ENCODE results near the gene TIGD1. TPM values are rescaled to one million over a fixed set of nuclear protein-coding genes. Genes with fewer than 3 reads are reported as not detected.

The TIGD1 gene
- total RNA-seq, 1 experiment from 2014 or later = 5.1 TPM

- no TSS peak for BruUV-seq (replicated peaks)
- ATAC-seq (no peak), DNase-seq (ENCODE audit: low read depth, low spot score) (no peak)
- ChIA-PET CTCF (no interaction called here), POLR2A (no interaction called here)
- Histone ChIP-seq H3K27me3 (ENCODE audit: control insufficient read depth, insufficient read depth, low read length) (no peaks in the 10 kb centered on the region), H3K4me1 (ENCODE audit: control insufficient read depth, insufficient read depth, low read length) (no peaks in the 10 kb centered on the region), H3K36me3 (ENCODE audit: control insufficient read depth, insufficient read depth, low read length) (no peaks in the 10 kb centered on the region), H3K9me3 (ENCODE audit: control insufficient read depth, insufficient read depth, low read depth, low read length) (no peaks in the 10 kb centered on the region), H3K27ac (ENCODE audit: low read length) (no peak overlapping the region), H3K4me3 (ENCODE audit: low read depth in 2 of 2, low read length in 2 of 2) (no peak overlapping the region)
- in situ Hi-C loops (cut with HindIII; ENCODE audit: low pct_unique_long_range_greater_than_20kb, low sequenced_read_pairs) = no loop called here
- TF ChIP-seq CTCF (IDR thresholded peaks at IDR 0.05) (no peak), SIN3A (IDR thresholded peaks at IDR 0.05; ENCODE audit: borderline replicate concordance, insufficient read depth, low read depth, low read length) (no peak), POLR2AphosphoS5 (IDR thresholded peaks at IDR 0.05; ENCODE audit: low read depth, low read length) (no peak), TCF7L2 (IDR thresholded peaks at IDR 0.05; ENCODE audit: low read depth, low read length) (no peak)
- TF ChIP-seq, protein P1, sequence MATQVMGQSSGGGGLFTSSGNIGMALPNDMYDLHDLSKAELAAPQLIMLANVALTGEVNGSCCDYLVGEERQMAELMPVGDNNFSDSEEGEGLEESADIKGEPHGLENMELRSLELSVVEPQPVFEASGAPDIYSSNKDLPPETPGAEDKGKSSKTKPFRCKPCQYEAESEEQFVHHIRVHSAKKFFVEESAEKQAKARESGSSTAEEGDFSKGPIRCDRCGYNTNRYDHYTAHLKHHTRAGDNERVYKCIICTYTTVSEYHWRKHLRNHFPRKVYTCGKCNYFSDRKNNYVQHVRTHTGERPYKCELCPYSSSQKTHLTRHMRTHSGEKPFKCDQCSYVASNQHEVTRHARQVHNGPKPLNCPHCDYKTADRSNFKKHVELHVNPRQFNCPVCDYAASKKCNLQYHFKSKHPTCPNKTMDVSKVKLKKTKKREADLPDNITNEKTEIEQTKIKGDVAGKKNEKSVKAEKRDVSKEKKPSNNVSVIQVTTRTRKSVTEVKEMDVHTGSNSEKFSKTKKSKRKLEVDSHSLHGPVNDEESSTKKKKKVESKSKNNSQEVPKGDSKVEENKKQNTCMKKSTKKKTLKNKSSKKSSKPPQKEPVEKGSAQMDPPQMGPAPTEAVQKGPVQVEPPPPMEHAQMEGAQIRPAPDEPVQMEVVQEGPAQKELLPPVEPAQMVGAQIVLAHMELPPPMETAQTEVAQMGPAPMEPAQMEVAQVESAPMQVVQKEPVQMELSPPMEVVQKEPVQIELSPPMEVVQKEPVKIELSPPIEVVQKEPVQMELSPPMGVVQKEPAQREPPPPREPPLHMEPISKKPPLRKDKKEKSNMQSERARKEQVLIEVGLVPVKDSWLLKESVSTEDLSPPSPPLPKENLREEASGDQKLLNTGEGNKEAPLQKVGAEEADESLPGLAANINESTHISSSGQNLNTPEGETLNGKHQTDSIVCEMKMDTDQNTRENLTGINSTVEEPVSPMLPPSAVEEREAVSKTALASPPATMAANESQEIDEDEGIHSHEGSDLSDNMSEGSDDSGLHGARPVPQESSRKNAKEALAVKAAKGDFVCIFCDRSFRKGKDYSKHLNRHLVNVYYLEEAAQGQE (IDR thresholded peaks at IDR 0.05; ENCODE audit: insufficient read depth in 1 of 2, low read depth in 2 of 2, low read length in 1 of 2) = no peak
- intact Hi-C loops (cut with micrococcal nuclease; ENCODE audit: unreplicated experiment) = no loop called here
These were observed 6.9 kb downstream of the TIGD1 start for GRCh38 chr2:232543491-232543890.

DNA sequence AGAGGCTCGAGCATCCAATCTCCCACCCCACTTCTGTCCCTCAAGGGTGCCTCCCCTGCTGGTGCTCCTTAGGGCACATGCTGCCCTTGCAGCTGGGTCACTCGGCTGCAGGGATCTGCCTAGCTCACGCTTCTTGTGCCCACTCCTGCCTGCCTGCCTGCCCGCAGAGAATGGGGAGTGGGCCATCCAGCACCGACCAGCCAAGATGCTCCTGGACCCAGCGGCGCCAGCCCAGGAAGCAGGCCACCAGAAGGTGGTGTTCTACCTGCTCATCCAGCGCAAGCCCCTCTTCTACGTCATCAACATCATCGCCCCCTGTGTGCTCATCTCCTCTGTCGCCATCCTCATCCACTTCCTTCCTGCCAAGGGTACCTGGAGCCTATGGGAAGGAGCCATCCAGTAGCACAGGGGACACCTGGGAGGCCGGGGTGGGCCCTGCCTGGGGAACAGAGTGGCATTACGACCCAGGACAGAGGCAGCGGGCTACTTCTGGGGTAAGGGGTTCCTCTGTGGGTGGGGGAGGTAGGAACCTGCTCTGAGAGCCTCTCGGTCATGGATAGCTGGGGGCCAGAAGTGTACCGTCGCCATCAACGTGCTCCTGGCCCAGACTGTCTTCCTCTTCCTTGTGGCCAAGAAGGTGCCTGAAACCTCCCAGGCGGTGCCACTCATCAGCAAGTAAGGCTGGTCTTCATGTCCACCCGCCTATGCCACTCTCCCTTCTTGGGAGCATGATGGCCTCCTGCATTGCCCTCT, 7.5 kb downstream of the TIGD1 start:
- no TSS peak for BruUV-seq (replicated peaks)
- ATAC-seq (no peak), DNase-seq (ENCODE audit: low read depth, low spot score) (no peak)
- no peak overlapping the region for H3K4me3 ChIP-seq (ENCODE audit: low read depth in 2 of 2, low read length in 2 of 2)
- TF ChIP-seq, protein P1 (IDR thresholded peaks at IDR 0.05; ENCODE audit: insufficient read depth in 1 of 2, low read depth in 2 of 2, low read length in 1 of 2) = no peak
- TF ChIP-seq POLR2AphosphoS5 (IDR thresholded peaks at IDR 0.05; ENCODE audit: low read depth, low read length) (no peak), TCF7L2 (IDR thresholded peaks at IDR 0.05; ENCODE audit: low read depth, low read length) (no peak), SIN3A (IDR thresholded peaks at IDR 0.05; ENCODE audit: borderline replicate concordance, insufficient read depth, low read depth, low read length) (no peak), CTCF (IDR thresholded peaks at IDR 0.05) (no peak)
- H3K4me1 ChIP-seq (ENCODE audit: control insufficient read depth, insufficient read depth, low read length) = no peaks in the 10 kb centered on the region
- H3K9me3 ChIP-seq (ENCODE audit: control insufficient read depth, insufficient read depth, low read depth, low read length) = no peaks in the 10 kb centered on the region
- no peaks in the 10 kb centered on the region for H3K36me3 ChIP-seq (ENCODE audit: control insufficient read depth, insufficient read depth, low read length)
- intact Hi-C loops (cut with micrococcal nuclease; ENCODE audit: unreplicated experiment) (no loop called here), in situ Hi-C loops (cut with HindIII; ENCODE audit: low pct_unique_long_range_greater_than_20kb, low sequenced_read_pairs) (no loop called here)
- ChIA-PET CTCF (no interaction called here), POLR2A (no interaction called here)
- H3K27me3 ChIP-seq (ENCODE audit: control insufficient read depth, insufficient read depth, low read length) = no peaks in the 10 kb centered on the region
- H3K27ac ChIP-seq (ENCODE audit: low read length) = no peak overlapping the region
